ENCODE measurements around the gene TMEM234.

The TMEM234 gene

DNA sequence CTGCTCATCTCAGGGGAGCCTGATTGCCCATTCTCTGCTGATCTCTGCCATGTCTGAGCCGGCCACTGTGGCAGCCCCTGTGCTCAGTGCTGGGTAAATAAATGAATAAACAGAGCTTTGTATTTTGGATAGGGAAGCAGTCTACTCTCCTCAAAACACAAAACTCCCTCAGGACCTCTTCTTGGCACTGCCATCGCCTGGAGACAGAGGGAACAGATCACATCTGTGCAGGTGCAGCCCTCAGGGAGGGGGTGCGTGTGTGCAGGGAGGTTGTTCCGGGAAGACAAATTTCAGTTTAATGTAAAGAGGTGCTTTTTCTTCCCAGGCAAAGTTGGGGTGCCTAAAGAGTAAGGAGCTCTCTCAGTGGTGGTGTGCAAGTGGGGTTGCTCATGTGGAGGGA, 17.2 kb upstream of the TMEM234 start:
- no peak for DNase-seq

DNA sequence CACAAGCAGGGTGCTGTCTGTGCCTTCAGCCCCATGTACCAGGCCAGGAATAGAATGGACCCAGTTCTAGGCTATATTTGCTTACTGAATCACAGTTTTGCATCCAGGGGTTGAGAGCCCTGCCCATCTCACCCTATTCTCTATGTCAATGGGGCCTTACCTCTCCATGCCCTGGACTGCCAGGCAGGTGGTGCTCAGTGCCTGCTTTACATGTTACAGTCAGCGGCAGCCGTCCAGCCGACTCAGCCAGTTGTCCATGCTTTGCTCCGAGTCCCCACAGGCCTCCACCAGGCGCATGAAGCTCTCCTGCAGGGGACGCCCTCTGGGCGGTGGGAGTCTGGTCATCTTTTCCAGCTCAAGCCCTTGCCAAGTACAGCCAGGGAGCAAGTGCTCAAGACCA, 12.6 kb upstream of the TMEM234 start:
- DNase-seq = no peak

DNA sequence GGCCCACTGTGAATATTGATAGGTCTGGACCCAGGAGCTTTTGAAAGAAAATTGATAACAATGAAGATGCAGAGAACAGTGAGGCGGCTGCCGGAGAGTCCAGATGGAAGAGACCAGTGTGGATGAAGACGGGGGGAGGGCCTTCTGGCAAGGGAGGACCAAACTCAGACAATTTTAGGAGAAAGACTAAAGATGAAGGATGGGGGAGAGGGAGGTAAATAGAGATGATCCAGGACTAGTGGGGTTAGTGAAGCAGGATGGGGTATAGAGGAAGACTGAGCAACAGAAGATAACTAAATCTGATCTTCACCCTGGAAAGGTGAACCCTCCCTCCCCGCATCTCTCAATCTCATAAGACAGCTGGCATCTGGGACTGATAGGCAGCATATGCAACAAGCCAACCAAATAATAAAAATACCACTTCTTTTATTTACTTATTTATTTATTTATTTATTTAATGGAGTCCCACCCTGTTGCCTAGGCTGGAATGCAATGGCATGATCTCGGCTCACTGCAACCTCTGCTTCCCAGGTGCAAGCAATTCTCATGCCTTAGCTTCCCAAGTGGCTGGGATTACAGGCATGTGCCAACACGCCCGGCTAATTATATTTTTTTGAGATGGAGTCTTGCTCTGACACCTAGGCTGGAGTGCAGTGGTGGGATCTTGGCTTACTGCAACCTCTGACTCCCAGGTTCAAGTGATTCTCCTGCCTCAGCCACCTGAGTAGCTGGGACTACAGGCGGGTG, 10.6 kb upstream of the TMEM234 start:
- no peak for DNase-seq

DNA sequence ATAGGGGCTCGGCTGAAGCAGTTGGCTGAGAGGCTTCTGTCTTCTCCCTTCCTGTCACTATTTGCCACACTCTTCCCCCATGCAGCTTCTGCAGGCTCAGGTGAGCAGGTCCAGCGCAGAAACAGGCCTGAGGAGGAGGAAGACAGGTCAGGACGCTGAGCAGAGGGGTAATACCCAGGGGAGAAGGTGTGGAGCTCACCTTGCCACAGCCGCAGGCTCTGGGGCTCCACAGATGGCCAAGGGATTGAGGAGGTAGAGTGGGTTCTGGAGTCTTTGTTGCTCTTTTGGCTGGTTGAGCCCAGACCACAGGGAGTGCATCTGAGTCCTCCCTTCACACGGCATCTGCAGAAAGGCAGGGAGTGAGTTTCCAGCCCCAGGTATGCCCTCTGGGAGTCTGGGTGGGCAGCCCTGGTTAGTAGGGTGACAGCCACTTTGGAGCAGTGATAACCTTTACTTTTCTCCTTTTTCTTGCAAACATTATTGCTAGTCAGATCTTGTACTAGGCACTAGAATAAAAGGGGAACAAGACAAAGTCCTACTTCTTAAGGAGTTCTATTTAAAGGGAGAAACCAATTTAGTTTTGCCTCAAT, 9.8 kb upstream of the TMEM234 start:
- no peak for DNase-seq

DNA sequence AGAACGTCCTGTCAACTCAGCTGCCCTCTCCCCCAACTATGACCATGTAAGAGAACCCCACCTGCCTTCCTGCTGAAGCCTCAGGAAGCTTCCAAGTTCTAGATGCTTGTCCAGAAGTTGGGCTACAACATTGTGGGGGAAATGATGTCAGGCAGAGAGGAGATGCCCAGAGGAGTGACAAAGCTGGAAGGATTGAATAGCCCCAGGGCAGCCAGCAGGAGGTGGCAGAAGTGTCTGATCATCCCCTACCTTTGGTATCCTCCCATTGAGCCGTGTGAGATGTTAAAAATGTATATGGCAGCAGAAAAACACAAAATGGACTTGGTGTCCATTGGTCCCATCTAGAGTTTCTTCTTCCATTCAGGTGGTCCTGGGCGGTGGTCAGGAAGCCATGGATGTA, 6.6 kb upstream of the TMEM234 start:
- no peak for DNase-seq

DNA sequence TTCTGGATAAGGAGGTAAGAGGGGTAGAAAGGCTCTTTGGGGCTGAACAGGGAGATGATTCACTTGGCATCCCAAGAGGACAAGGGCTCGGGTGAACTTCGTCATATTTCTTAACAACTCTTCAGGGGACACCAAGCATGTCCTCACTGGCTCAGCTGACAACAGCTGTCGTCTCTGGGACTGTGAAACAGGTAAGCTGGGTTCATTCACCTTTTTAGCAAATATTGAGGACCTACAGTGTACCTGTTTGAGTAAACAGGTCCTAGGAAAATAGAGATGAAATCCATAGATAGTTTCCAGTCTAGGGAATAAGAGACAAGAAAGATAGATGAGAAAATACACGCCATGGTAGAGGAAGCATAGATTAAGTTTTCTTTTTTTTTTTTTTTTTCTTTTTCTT, 2.1 kb upstream of the TMEM234 start:
- DNase-seq = no peak

DNA sequence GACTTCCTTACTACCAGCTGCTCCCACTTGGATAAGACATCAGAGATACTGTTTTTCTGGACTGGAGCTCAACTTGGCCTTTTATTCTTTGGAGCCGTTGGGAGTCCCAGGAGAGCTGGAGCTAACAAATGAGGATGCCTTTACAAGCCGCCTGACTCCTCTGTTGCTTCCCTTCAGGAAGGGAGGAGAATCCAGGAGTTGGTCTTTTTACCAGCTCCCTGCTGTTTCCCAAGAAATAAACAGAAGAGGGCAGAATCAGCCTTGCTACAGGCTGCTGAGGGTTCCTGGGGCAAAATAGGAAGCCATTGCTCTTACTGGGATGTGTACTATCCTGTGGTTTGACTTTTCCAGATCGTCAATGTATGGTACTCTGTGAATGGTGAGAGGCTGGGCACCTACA, 1.5 kb upstream of the TMEM234 start:
- no peak for DNase-seq

DNA sequence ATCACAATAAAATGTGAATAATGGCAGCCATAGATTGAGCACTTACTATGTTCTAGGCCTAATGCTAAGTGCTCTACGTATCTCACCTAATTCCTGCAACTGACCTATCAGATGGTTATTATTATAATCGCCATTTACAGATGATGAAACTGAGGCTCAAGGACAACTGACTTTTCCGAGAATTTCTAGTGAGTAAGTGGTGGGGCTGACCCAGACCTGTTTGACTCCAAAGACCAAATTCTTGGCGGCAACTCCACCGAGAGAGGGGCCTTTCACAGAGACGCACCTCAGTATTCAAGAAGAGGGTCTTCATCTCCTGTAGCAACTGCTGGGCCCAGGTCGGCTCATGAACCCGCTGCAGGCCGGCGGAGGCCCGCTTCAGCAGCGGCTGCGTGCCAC, 573 bp downstream of the TMEM234 start:
- no peak for DNase-seq

DNA sequence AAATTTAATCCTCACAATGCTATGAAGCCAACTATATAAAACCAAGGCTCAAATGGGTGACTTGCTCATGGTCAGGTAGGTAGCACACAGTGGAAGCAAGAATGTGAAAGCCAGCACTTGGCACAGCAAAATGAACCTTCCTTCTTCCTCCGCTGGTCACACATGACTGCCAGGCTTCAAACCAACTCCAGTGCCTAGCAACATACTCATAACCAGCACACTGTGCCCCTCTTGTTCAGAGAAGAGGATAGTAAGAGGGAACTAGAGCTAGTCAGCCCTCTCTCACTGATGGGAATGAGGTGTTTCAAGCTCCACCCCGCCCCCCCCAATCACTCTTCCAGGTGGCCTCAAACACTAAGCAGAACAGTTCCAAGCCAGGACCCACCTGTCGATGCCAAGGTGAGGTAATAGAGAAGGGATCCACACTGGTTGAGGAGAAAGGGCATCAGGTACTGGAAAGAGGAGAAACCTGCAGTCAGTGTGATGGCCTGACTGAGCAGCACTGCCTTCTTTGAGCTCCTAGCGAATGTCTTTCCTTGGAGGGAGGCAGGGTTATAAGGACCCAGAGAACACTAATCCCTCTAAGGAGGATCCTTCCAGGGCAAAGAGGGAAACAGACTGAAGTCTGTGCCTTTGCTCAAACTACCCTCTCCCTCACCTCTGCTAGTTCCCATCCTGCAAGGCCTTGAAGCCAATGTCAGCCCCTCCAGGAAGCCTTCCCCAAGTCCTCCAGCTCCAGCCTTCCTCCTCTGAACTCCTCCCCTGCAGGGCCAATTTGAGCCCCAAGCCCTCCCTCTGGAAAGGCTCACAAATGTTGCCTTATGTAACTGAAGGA, 1.2 kb downstream of the TMEM234 start:
- DNase-seq = no peak

DNA sequence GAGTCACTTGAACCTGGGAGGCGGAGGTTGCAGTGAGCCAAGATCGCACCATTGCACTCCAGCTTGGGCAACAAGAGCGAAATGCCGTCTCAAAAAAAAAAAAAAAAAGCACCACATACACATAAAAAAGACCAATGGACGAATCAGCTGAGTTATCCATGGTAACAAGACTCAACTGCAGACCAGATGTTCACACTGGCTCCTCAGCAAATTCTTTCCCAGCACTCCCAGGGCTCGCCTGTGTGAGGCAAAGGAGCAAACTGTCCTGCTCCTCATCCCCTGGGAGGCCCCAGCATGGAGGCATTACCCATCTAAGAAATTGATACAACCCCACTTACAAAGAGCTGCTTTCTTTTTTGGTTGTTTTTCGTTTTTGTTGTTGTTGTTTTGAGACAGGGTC, 3.1 kb downstream of the TMEM234 start:
- DNase-seq = no peak

DNA sequence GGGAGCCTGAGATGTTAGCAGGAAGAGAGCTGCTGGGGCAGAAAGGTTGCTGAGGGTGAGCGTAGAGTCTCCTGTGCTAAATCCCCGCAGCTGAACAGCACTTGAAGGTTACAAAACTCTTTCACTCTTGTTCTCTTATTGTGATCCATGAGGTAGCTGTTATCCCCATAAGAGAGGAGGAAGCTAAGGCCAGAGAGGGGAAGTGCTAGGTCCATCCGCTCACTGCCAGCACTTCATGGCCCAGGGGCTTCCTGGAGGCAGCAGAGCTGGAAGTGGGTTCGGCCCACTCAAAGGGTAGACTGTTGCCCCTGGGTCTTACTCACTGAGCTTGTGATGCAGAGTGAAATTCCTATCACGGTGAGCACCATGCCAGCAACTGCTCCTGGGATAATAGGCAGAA, 5.6 kb downstream of the TMEM234 start:
- no peak for DNase-seq

DNA sequence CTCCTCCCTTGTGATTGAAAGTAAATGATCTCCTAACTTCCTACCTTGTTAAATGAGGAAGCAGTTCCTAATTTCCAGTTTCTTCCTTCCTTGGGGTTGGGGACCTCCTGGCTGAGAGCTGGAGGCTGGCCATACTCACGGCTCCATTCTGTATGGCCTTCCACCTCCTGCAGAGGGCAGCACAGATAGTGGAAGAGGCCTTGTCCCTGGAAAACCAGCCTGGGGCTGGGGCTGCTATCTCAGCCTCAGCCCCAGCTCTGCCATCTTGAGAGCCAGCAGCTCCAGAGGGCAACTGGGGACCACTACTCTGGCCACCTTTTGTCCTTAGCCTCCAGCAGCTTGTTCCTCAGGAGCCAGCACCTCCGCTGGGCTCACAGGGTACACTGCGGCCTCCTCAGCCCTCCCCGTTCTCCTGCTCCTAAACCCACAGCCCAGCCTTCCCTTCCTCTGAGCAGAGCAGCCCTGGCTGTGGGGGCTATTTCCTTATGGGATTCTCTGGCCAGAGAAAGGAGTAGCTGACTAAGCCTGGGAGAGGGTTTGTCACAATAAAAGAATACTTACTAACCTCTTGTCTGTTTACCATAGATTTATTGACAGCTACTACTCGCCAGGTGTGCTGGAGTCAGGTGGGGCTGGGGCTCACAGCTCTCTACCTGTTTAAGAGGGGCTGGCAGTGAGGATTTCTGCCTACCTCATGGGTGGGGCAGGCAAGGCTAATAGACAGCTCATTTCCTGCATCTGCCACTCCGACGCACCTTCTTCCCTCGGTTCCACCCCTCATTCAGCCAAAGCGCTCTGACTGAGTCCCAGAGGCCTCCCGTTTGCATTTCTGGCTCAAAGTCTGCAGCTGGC, 6.3 kb downstream of the TMEM234 start:
- peak; percentile 68 for DNase-seq

DNA sequence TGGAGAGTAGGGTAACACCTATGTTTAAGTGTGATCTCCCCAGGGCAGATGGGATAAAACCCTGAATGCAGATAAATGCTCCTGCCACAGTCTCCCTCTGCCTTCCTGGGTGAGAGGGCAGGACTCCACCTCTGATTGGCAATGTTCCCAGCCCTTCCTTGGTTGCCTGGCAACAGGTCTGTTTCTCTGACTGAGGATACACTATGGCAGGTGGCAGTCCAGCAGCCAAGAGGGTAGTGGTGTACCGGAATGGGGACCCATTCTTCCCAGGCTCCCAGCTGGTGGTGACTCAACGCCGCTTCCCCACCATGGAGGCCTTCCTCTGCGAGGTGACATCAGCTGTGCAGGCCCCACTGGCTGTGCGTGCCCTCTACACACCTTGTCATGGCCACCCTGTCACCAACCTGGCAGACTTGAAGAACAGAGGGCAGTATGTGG, 13.2 kb downstream of the TMEM234 start, which contains the start of gene DCDC2B:
TSS of gene DCDC2B (plus strand) at position 199 of the 438 bp plus-strand sequence. CDS start at position 204, 5 bp downstream.
- peak; percentile 54 for DNase-seq

DNA sequence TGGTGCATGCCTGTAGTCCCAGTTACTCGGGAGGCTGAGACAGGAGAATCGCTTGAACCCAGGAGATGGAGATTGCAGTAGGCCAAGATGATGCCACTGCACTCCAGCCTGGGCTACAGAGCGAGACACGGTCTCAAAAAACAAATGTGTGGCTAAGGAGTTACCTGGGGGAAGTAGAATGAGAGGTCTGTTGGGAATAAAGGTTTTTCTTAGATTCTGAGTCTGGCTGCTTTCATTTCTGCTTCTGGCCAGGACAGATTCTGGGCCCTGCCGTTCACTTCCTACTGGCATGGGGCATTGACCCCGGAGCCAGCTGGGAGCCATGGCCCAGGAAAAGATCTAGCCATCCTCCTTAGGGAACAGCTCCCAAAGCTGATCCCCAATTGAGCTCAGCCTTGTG, 13.7 kb downstream of the TMEM234 start:
- DNase-seq = no peak

DNA sequence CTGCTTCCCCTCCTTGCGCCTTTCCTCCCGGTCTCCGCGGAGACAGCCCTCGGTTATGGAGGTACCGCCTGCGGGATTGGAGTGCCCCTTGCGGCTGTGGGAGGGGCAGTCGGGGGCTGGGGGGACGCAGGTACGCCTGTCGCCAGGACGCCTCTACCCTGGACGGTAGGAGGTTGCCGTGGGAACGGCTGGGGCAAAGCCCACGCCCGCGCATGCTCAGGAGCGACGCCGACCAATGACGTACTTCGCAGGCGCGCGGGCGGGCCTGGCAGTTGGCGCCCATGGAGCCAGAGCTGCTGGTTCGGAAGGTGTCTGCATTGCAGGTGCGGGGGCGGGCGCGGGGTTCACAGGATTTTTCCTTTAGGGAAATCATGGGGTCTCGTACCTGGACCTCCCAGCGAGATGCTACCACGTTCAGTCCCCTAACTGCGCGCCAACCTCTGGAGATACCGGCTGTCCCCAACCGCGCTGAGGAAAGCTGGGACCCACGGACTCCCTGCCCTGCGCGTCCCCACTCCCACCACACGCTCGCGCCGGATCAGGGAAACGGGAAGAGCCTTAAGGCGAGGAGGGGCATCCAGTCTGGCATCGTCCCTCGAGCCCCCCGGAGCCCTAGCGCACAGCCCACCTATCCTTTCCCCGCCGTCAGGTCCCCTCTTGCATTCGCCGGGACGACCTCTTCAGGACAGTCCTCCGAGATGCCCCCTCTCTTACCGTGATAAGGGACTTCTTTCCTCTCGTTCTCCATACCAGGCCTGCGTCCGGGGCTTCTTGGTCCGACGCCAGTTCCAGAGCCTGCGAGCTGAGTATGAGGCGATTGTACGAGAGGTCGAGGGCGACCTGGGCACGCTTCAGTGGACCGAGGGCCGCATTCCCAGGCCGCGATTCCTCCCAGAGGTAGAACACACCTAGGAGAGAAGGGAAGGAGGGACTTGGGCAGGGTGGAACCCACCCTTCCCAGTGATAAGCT, 16.5 kb downstream of the TMEM234 start, which contains the start of gene IQCC:
TSS of gene IQCC (plus strand) at position 271 of the 970 bp plus-strand sequence. CDS start at position 282, 11 bp downstream.
- DNase-seq = peak; percentile 92

DNA sequence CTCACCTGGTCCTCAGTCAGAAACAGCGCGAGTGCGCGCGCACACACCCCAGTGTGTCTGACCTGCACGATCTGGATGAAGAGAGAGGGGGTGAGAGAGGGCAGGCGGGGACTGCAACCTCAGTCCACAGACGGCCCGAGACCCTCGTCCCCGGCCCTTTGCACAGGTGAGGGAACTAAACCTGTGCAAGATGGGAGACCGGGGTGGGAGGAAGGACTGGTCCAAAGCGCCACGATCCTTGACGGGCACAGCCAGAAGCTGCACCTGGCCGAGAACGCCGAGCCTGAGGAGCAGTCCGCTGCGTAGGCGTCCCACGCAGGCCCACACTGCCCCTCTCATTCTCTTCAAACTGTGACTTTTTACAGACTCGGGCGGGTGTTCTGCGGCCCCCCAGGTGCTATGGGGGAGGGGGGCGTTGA, 17.2 kb downstream of the TMEM234 start:
- DNase-seq = no peak

DNA sequence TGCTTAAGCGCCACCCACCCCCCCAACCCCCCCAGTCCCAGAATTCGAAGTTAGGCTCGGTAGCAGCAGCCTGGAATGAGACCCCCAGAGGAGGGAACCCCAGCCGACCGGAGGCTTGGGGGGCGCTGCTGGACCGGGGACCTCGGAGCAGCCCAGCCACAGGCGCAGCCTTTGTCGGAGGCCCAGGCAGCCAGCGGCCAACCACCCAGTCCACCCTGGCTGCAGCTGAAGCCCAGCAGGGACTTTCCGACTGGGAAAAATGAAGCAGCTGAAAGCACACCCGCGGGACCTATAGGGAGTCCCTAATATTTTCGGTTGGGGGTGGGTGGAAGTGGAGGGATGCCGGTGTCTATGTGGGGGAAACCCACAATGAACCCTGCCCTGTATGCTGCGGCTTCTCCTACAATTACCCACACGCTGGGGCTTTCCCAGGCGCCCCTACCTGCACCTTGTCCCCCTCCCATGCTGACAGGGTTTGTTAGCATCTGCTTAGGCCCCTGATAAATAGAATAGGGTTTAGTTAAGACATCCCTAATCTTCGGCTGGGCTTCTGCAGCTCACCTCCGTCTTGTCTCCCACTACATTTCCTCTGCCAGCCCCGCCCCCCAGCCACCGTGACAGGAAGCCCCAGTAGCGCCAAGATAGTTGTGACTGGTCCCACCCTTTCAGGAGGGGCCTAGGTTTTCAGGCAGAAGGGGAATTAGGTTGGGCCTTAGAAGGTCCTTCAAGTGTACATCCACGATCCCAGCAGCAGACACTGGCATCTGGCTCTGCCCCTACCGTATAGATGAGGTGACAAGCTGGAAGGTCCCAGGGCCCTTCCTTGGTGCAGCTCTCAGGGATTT, 20.9 kb downstream of the TMEM234 start:
- DNase-seq = peak; percentile 87

DNA sequence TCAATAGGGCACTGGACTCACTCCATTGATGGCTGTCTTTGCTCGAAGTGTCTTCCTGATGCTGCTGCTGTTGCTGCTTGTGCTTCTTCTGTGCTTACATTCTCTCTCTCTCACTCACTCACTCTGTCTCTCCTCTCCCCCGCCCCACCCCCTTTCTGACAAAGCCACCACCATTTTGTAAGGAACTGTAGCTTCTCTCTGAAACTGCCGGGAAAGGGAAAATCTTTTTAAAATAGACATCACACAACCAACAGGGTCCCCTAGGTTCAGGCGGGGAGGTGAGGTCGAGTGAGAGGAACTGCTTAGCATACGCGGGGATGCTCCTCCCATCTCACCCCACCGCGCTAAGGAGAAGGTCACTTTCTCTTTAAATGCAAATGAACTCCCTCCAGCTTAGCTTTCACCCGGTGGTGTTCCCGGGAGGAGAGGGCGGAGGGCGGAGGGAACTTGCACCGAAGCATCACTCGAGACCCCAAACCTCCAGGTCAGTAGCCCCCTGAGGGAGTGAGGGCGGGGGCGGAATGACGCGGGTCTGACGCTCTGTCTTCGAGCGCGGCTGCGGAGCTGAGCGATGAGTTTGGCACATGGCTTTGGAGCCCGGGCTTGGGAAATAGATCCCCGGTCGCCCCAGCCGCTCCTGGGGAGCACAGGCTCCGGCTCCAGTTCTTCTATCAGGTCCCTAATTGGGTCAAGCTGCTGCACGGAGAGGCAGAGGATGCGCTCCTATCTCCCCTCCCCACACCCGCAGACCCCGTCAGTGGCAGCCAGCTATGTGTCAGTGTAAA, 21.7 kb downstream of the TMEM234 start, which contains the start of gene CCDC28B:
TSS of gene CCDC28B (plus strand) at position 370 of the 785 bp plus-strand sequence. CDS start 1,341 bp downstream, outside the sequence.
- peak; percentile 88 for DNase-seq

DNA sequence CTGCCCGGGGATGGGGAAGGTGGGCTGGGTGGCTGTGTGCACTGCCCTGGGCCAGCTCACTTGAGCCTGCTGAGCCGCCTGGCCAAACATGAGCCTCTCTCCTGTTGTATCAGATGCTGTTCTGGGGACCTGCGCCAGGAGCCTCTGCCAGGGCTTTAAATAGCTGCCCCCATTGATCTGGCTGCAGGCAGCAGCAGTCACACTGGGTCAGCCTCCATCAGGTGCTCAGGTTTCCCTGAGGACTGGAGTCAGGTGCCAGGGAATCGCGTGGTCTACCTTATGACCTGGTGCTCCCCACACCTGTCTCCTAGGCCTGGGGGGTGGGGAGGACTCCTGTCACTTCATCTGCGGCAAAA, 22.5 kb downstream of the TMEM234 start:
- peak; percentile 66 for DNase-seq

Data from right hindlimb (tissue), 1 donor.